WTC11 (cell line): ENCODE measurements around the gene VNN1. TPM values are rescaled to one million over a fixed set of nuclear protein-coding genes. Genes with fewer than 3 reads are reported as not detected.

Source experiments
- ATAC-seq: fragments of 200-7000 bp; cut with Tn5 transposase; 2 replicates; pipeline ENCODE4 v1.10.0; 2021; ENCODE audit warnings: mild to moderate bottlenecking, moderate library complexity
- CTCF ChIA-PET: fragments of 300-600 bp; sonication (Branson Sonifier 250); formaldehyde crosslinking; loops from one replicate; lab custom pipeline; 2021; ENCODE audit warnings: antibody characterized with exemption; lab: Charles Lee
- POLR2A ChIA-PET: fragments of 350-600 bp; sonication (Branson Sonifier 250); formaldehyde crosslinking; loops from one replicate; lab custom pipeline; 2021; ENCODE audit warnings: antibody characterized with exemption; lab: Charles Lee
- DNase-seq: peaks from one replicate; pipeline ENCODE4 v3.0.0; 2021; ENCODE audit warnings: low spot score
- H3K27ac Mint-ChIP-seq: 2 replicates; pipeline ENCODE4 v1.8.0; 2021; ENCODE audit warnings: mixed read lengths
- H3K27me3 Mint-ChIP-seq: 2 replicates; pipeline ENCODE4 v1.8.0; 2021; ENCODE audit warnings: low read depth, mild to moderate bottlenecking, moderate library complexity, mixed read lengths
- H3K36me3 Mint-ChIP-seq: 2 replicates; pipeline ENCODE4 v1.8.0; 2021; ENCODE audit warnings: mixed read lengths
- H3K4me1 Mint-ChIP-seq: 2 replicates; pipeline ENCODE4 v1.8.0; 2022; ENCODE audit warnings: mixed read lengths
- H3K4me3 Mint-ChIP-seq: 2 replicates; pipeline ENCODE4 v1.8.0; 2021; ENCODE audit warnings: mild to moderate bottlenecking, moderate library complexity, mixed read lengths
- H3K9me3 Mint-ChIP-seq: 2 replicates; pipeline ENCODE4 v1.8.0; 2021; ENCODE audit warnings: mixed read lengths
- AFF4 ChIP-seq: sonication (generic); formaldehyde crosslinking; IDR thresholded peaks from 2 replicates; pipeline ENCODE4 v1.8.1; 2023; ENCODE audit warnings: mild to moderate bottlenecking, missing genetic modification reagents, borderline replicate concordance
- AR ChIP-seq: fragments of 250-450 bp; sonication (Bioruptor Pico); IDR thresholded peaks from 2 replicates; pipeline ENCODE4 v1.9.0; 2021; ENCODE audit warnings: mild to moderate bottlenecking
- ATF2 ChIP-seq: sonication (generic); formaldehyde crosslinking; IDR thresholded peaks from 2 replicates; pipeline ENCODE4 v1.8.1; 2022; ENCODE audit warnings: low read depth, missing genetic modification reagents, borderline replicate concordance
- CREM ChIP-seq: sonication (generic); formaldehyde crosslinking; IDR thresholded peaks from 2 replicates; pipeline ENCODE4 v1.8.1; 2022; ENCODE audit warnings: mild to moderate bottlenecking, missing genetic modification reagents, moderate library complexity
- CTCF ChIP-seq: fragments of 200-600 bp; IDR thresholded peaks from 2 replicates; pipeline ENCODE4 v1.8.0; 2022; ENCODE audit warnings: antibody characterized with exemption
- ELF4 ChIP-seq: sonication (generic); formaldehyde crosslinking; IDR thresholded peaks from 2 replicates; pipeline ENCODE4 v1.8.1; 2022; ENCODE audit warnings: low read depth, mild to moderate bottlenecking, moderate library complexity, missing genetic modification reagents
- EMX1 ChIP-seq: fragments of 250-450 bp; sonication (Bioruptor Pico); IDR thresholded peaks from 2 replicates; pipeline ENCODE4 v1.8.0; 2021; ENCODE audit warnings: mild to moderate bottlenecking
- FOXP1 ChIP-seq: sonication (generic); formaldehyde crosslinking; IDR thresholded peaks from 2 replicates; pipeline ENCODE4 v1.8.0; 2022; ENCODE audit warnings: missing genetic modification reagents, mild to moderate bottlenecking, moderate library complexity, borderline replicate concordance
- GABPB1 ChIP-seq: sonication (generic); formaldehyde crosslinking; IDR thresholded peaks from 2 replicates; pipeline ENCODE4 v1.8.1; 2023; ENCODE audit warnings: mild to moderate bottlenecking, missing genetic modification reagents
- HMGA2 ChIP-seq: fragments of 250-450 bp; sonication (Bioruptor Pico); IDR thresholded peaks from 2 replicates; pipeline ENCODE4 v1.4.0; 2021; ENCODE audit warnings: mild to moderate bottlenecking, moderate library complexity
- STAT6 ChIP-seq: sonication (generic); formaldehyde crosslinking; conservative IDR thresholded peaks from 2 replicates; pipeline ENCODE4 v1.8.1; 2023; ENCODE audit warnings: mild to moderate bottlenecking, low read depth, missing genetic modification reagents, moderate library complexity
- USF1 ChIP-seq: sonication (generic); formaldehyde crosslinking; IDR thresholded peaks from 2 replicates; pipeline ENCODE4 v1.8.0; 2022; ENCODE audit warnings: mild to moderate bottlenecking, missing genetic modification reagents
- ZNF416 ChIP-seq: fragments of 250-450 bp; sonication (Bioruptor Pico); IDR thresholded peaks from 2 replicates; pipeline ENCODE4 v1.9.0; 2021; ENCODE audit warnings: mild to moderate bottlenecking, inconsistent platforms
- total RNA-seq: library from RNA; stranded (reverse); gene quantifications from 3 replicates; pipeline ENCODE4 v1.2.3, GENCODE V29; 2021

VNN1 gene
- total RNA-seq, 1 experiment from 2014 or later = 0.04 TPM

- Mint-ChIP-seq H3K27ac (no peak overlapping the region), H3K4me1 (no peaks in the 10 kb centered on the region), H3K4me3 (no peak overlapping the region), H3K27me3 (no peaks in the 10 kb centered on the region), H3K9me3 (no peaks in the 10 kb centered on the region)
- DNase-seq = no peak
- TF ChIP-seq HMGA2 (CRISPR knock-in tag) (no peak), ELF4 (CRISPR knock-in tag) (no peak), CREM (CRISPR knock-in tag) (no peak), USF1 (no peak)
- TF ChIP-seq, all 79 proteins: peak for 0
- no peaks in the 10 kb centered on the region for H3K36me3 Mint-ChIP-seq
- no peak for ATAC-seq
- POLR2A ChIA-PET = no interaction called here
- CTCF ChIA-PET = no interaction called here
Measured at GRCh38 chr6:132731086-132731485, 17.2 kb upstream of the VNN1 start.

- no peaks in the 10 kb centered on the region for H3K9me3 Mint-ChIP-seq
- DNase-seq (no peak), ATAC-seq (no peak)
- peak; percentile 88 for TF ChIP-seq GABPB1
- no peak for TF ChIP-seq AFF4 (CRISPR knock-in tag)
- H3K4me1 Mint-ChIP-seq = no peaks in the 10 kb centered on the region
- H3K27ac Mint-ChIP-seq = no peak overlapping the region
- POLR2A ChIA-PET = no interaction called here
- CTCF ChIA-PET = no interaction called here
- H3K4me3 Mint-ChIP-seq = no peak overlapping the region
- H3K36me3 Mint-ChIP-seq = no peaks in the 10 kb centered on the region
- H3K27me3 Mint-ChIP-seq = no peaks in the 10 kb centered on the region
Measured at GRCh38 chr6:132730560-132730959, 16.7 kb upstream of the VNN1 start.

GRCh38 chr6:132728616-132729015, 14.8 kb upstream of the VNN1 start:
- Mint-ChIP-seq H3K9me3 (no peaks in the 10 kb centered on the region), H3K27me3 (no peaks in the 10 kb centered on the region), H3K27ac (no peak overlapping the region), H3K36me3 (no peaks in the 10 kb centered on the region), H3K4me1 (no peaks in the 10 kb centered on the region), H3K4me3 (no peak overlapping the region)
- ChIA-PET CTCF (interaction anchor here (0.6 to 1.6 kb wide), 5 partner anchors 13 to 440 kb away, joined by 3 to 6 read pairs (median 4); no protein-coding TSS in a partner anchor), POLR2A (no interaction called here)
- DNase-seq (peak; percentile 16), ATAC-seq (peak; percentile 91)
- no peak for TF ChIP-seq STAT6 (CRISPR knock-in tag)
- TF ChIP-seq ZNF416 = no peak
- no peak for TF ChIP-seq FOXP1 (CRISPR knock-in tag)
- no peak for TF ChIP-seq EMX1
- peak; percentile 30; the same call in 1 of the 2 replicates for TF ChIP-seq CTCF
- TF ChIP-seq AR (CRISPR knock-in tag) = no peak
- no peak for TF ChIP-seq ATF2 (CRISPR knock-in tag)
